Testis (tissue), 5 donors: ENCODE measurements around the gene NHERF1. TPM values are rescaled to one million over a fixed set of nuclear protein-coding genes. Genes with fewer than 3 reads are reported as not detected.

ENCODE experiments used
- DNase-seq: peaks from one replicate; pipeline ENCODE4 v3.0.0-alpha.2; 2019
- H3K27ac ChIP-seq, 2 donors: fragments of 200-600 bp; sonication (generic); one replicate each; pipeline ENCODE4 v1.5.1; 2019
- H3K27me3 ChIP-seq: fragments of 200-600 bp; sonication (generic); one replicate; pipeline ENCODE4 v1.5.1; 2019
- H3K36me3 ChIP-seq: fragments of 200-600 bp; sonication (generic); one replicate; pipeline ENCODE4 v1.5.1; 2017; ENCODE audit warnings: low read depth; ENCODE audit errors: missing control alignments
- H3K4me1 ChIP-seq: fragments of 200-600 bp; sonication (generic); one replicate; pipeline ENCODE4 v1.5.1; 2019
- H3K4me3 ChIP-seq, 2 donors: fragments of 200-600 bp; sonication (generic); one replicate each; pipeline ENCODE4 v1.5.1; 2017 to 2019
- H3K9me3 ChIP-seq: fragments of 200-600 bp; sonication (generic); one replicate; pipeline ENCODE4 v1.5.1; 2017
- POLR2A ChIP-seq: fragments of 450-650 bp; IDR thresholded peaks from one replicate; pipeline ENCODE4 v1.6.1; 2017; ENCODE audit warnings: antibody characterized with exemption, mild to moderate bottlenecking, moderate library complexity
- WGBS, 2 donors: methylation state at CpG; one replicate each; pipeline ENCODE4 v1.1.5; 2018; 5-methylcytosine and 5-hydroxymethylcytosine counted together
- intact Hi-C: fragments of 100-400 bp; cut with DNase I; formaldehyde crosslinking; loops from one replicate; pipeline ENCODE4 v1.15.1; 2023; ENCODE audit warnings: low total_unique reads
- long read RNA-seq, 2 donors: transcript quantifications; one replicate each; lab custom pipeline, GENCODE V29; 2026
- polyA plus RNA-seq: library from polyadenylated mRNA; stranded (reverse); fragments of 350-450 nt; fragmentation: Illumina TruSeq; extraction: RNeasy Lipid Tissue Mini Kit (QIAGEN cat#74804); gene quantifications from one replicate; pipeline ENCODE4 v1.2.3, GENCODE V29; 2014; ENCODE audit warnings: low read depth, low replicate concordance; ENCODE audit not compliant: insufficient read depth
- total RNA-seq, 2 donors: library from RNA; depleted of rRNA; stranded (reverse); fragments of >200 nt; gene quantifications; one replicate each; pipeline ENCODE4 v1.2.3, GENCODE V29; 2016
- TF ChIP-seq, protein P1 (sequence below), 3 experiments: fragments of 450-650 bp in 2 of 3; fragments of 200-600 bp in 1 of 3; sonication (generic) in 1 of 3; IDR thresholded peaks; one replicate each; pipeline ENCODE4 v1.5.1; 2016 to 2019; ENCODE audit warnings: antibody characterized with exemption in 3 of 3, mild to moderate bottlenecking in 2 of 3, moderate library complexity in 1 of 3

NHERF1 gene
- total RNA-seq: 10 to 100 TPM; 26.9 to 28.6 TPM
- polyA plus RNA-seq: 69.2 TPM
- long read RNA-seq, donor 1, transcript SLC9A3R1-201 (6 exons, 1,969 nt): major isoform, 17 of 17 reads
- long read RNA-seq, donor 1, partial matches to known transcripts: 0 of 17 reads
- long read RNA-seq, donor 1, other reads (novel, unspliced or antisense): 0 of 17 reads
- long read RNA-seq, donor 2, transcript SLC9A3R1-201 (6 exons, 1,969 nt): major isoform, 16 of 18 reads
- long read RNA-seq, donor 2, partial matches to known transcripts: 0 of 18 reads
- long read RNA-seq, donor 2, other reads (novel, unspliced or antisense): 0 of 18 reads

DNA sequence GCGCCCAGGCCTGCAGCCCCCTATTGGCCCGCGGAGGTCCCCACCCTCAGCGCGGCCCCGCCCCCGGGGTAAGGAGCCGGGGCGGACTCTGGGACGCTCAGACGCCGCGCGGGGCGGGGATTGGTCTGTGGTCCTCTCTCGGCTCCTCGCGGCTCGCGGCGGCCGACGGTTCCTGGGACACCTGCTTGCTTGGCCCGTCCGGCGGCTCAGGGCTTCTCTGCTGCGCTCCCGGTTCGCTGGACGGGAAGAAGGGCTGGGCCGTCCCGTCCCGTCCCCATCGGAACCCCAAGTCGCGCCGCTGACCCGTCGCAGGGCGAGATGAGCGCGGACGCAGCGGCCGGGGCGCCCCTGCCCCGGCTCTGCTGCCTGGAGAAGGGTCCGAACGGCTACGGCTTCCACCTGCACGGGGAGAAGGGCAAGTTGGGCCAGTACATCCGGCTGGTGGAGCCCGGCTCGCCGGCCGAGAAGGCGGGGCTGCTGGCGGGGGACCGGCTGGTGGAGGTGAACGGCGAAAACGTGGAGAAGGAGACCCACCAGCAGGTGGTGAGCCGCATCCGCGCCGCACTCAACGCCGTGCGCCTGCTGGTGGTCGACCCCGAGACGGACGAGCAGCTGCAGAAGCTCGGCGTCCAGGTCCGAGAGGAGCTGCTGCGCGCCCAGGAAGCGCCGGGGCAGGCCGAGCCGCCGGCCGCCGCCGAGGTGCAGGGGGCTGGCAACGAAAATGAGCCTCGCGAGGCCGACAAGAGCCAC lies at the start of gene NHERF1:
Gene NHERF1 (plus strand): TSS at position 100 of the 750 bp plus-strand sequence. CDS start 219 bp downstream, at position 319.
- H3K4me1 ChIP-seq: peaks cover 38% of the 10 kb centered on the region
- no peaks in the 10 kb centered on the region for H3K9me3 ChIP-seq
- 0% methylated on average over 1 to 23 of the region's 90 CpGs for WGBS, 2 donors
- intact Hi-C loops: no loop called here
- H3K27me3 ChIP-seq: no peaks in the 10 kb centered on the region
- peak; percentile 95 for DNase-seq
- H3K36me3 ChIP-seq: no peaks in the 10 kb centered on the region
- H3K4me3 ChIP-seq: peak within 1 kb of the TSS; percentile 87 to 91
- TF ChIP-seq, protein P1, sequence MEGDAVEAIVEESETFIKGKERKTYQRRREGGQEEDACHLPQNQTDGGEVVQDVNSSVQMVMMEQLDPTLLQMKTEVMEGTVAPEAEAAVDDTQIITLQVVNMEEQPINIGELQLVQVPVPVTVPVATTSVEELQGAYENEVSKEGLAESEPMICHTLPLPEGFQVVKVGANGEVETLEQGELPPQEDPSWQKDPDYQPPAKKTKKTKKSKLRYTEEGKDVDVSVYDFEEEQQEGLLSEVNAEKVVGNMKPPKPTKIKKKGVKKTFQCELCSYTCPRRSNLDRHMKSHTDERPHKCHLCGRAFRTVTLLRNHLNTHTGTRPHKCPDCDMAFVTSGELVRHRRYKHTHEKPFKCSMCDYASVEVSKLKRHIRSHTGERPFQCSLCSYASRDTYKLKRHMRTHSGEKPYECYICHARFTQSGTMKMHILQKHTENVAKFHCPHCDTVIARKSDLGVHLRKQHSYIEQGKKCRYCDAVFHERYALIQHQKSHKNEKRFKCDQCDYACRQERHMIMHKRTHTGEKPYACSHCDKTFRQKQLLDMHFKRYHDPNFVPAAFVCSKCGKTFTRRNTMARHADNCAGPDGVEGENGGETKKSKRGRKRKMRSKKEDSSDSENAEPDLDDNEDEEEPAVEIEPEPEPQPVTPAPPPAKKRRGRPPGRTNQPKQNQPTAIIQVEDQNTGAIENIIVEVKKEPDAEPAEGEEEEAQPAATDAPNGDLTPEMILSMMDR (IDR thresholded peaks at IDR 0.05): peak in 1 of 3 experiments; percentile 29
- TF ChIP-seq POLR2A: peak; percentile 37
- H3K27ac ChIP-seq: peak within 1 kb of the TSS; percentile 66 to 79

DNA sequence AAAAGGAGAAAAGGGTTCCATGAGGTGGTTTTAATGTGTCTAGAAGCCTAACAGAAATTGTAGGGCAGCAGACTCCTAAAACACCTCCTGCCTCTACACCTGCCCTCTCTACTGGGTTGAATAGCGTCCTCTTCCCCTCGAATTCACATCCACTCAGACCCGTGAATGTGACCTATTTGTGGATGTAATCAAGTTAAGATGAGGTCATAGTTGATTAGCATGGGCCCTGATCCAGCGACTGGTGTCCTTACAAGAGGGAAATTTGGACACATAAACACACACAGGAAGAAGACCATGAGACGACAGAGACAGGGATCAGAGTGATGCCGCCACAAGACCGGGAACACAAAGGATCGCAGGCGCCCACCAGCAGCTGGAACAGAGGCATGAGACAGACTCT lies 49.2 kb upstream of the NHERF1 start:
- H3K4me1 ChIP-seq: no peaks in the 10 kb centered on the region
- 87 to 90% methylated on average over 9 of the region's 9 CpGs for WGBS, 2 donors
- no peaks in the 10 kb centered on the region for H3K36me3 ChIP-seq
- no peak overlapping the region for H3K27ac ChIP-seq
- intact Hi-C loops: no loop called here
- DNase-seq: no peak
- no peaks in the 10 kb centered on the region for H3K27me3 ChIP-seq
- no peaks in the 10 kb centered on the region for H3K9me3 ChIP-seq
- TF ChIP-seq, protein P1 (IDR thresholded peaks at IDR 0.05): no peak
- no peak for TF ChIP-seq POLR2A
- H3K4me3 ChIP-seq: no peak overlapping the region

DNA sequence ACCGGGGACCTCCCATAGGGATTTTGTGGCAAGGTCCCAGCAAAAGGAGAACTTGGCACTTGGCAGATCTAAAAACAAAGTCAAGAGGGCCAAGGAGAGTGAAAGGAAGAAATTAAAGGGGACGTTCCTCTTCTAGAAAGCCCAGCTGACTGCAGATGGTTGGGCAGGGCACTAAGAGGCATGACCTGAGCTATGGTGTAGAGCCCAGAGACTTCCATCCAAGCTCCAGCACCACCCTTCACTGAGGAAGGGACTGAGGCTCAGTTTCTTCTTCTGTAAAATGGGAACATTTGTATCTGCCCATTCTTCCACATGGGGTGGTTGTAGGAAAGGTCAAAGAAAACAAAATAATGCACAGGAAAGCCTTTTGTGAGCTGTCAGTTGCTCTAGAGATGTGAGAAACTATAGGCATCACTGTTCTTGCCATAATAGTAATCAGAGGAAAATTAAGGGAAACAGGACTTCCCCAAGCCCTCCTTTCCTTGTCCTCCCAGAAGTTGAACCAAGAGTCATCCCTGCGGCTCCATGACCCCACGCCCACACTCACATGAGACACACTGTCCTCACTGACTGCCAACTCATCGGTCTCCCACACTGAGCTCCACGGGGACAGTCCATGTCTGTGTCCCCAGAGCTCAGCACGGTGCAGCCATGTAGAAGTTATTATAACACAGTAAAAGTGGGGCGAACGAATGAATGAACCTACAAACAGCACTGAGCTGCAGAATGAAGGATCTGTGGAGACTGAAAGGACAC lies 46.1 kb upstream of the NHERF1 start:
- WGBS, 2 donors: 69 to 76% methylated on average over 9 of the region's 9 CpGs
- intact Hi-C loops: no loop called here

DNA sequence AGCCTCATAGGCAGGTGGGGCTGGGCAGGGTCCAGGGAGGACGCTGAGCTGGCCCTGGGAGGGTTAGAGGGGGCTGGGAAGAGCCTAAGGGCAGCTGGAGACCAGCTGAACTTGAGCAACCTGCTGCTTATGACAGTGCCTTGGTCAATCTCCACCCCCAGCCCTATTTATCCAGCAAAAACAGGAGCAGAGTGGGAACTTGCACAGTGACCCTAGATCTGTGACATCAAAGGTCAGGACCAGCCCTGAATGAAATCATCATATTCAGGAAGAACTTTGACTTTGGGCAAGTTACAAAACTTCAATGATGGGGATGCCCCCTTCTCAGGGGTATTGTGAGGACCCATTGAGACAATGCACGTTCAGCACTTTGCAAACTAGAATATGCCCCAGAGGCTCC lies 45.1 kb upstream of the NHERF1 start:
- H3K27ac ChIP-seq: no peak overlapping the region
- H3K36me3 ChIP-seq: no peaks in the 10 kb centered on the region
- DNase-seq: no peak
- TF ChIP-seq POLR2A: no peak
- TF ChIP-seq, protein P1 (IDR thresholded peaks at IDR 0.05): no peak
- intact Hi-C loops: no loop called here
- H3K27me3 ChIP-seq: no peaks in the 10 kb centered on the region
- H3K9me3 ChIP-seq: no peaks in the 10 kb centered on the region
- WGBS, 2 donors: 40 to 73% methylated on average over 1 to 2 of the region's 2 CpGs
- no peaks in the 10 kb centered on the region for H3K4me1 ChIP-seq
- H3K4me3 ChIP-seq: no peak overlapping the region

More for the DNA sequence above, 46.1 kb upstream of the NHERF1 start:
- Histone ChIP-seq H3K9me3 (no peaks in the 10 kb centered on the region), H3K4me3 (no peak overlapping the region), H3K27me3 (no peaks in the 10 kb centered on the region), H3K4me1 (no peaks in the 10 kb centered on the region), H3K36me3 (no peaks in the 10 kb centered on the region), H3K27ac (no peak overlapping the region)
- no peak for TF ChIP-seq POLR2A
- TF ChIP-seq, protein P1 (IDR thresholded peaks at IDR 0.05): no peak
- no peak for DNase-seq
